HG03457 (cell line): ENCODE results near the gene RBM12.
"Not testable (repeated sequence)": the region's sequence is repeated elsewhere in the genome, so short reads cannot be mapped to it uniquely, and the experiment has no call there.

Experiments
- ATAC-seq: cut with Tn5 transposase; IDR thresholded peaks from one replicate; pipeline ENCODE4 v1.9.1; 2021; ENCODE audit warnings: moderate number of reproducible peaks; ENCODE audit not compliant: unreplicated experiment

The RBM12 gene

GRCh38 chr20:35698298-35699126, 33.8 kb upstream of the RBM12 start:
- ATAC-seq: no peak

DNA sequence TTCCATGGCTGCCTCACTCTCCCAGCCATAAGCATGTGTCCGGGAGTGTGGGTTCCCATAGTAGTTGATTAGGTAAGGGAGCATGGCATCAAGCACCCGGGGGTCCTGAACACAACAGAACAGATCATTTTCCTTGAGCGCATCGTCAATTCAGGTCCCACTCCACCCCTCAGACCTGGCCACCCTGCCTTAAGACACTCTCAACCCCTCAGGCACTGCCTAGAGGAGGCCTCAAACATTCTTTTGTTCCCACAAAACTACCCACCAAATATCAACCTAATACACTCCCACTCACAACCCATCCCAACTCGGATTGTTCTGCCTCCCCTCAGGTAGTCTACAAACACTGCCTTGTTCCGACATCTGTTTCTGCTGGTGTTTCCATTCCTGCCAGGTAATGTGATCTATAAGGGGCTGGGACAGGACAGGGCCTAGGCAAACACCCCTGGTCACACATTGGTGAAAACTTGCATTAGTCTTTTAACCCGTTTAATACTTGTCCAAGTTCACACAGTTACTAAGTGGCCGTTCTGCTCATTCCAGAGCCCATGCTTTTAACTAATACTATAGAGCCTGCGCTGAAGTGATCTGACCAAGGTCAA, 33.1 kb upstream of the RBM12 start:
- no peak for ATAC-seq

DNA sequence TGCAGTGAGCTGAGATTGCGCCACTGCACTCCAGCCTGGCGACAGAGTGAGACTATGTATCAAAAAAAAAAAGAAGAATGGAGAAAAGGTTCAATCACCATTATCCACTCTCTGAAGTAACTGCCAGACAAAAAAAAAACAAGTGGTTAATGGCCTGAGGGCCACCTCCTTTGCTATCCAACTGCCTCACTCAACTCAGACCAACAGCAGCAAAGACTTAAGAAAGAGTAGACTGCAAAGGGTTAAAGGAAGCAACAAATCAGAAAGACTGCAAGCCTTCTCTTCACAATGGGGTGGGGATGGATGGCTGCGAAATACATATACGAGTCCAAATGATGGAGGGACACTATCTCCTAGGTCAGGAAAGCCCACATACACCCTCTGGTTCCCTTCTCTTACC, 31.3 kb upstream of the RBM12 start:
- no peak for ATAC-seq

- no peak for ATAC-seq
Measured at GRCh38 chr20:35695245-35695749, 30.6 kb upstream of the RBM12 start.

GRCh38 chr20:35690265-35690664, 25.6 kb upstream of the RBM12 start:
- ATAC-seq: no peak

- ATAC-seq: not testable (repeated sequence)
Measured at GRCh38 chr20:35686872-35687271, 22.2 kb upstream of the RBM12 start.

GRCh38 chr20:35685368-35685767, 20.7 kb upstream of the RBM12 start:
- not testable (repeated sequence) for ATAC-seq

GRCh38 chr20:35681960-35682359, 17.3 kb upstream of the RBM12 start:
- no peak for ATAC-seq

DNA sequence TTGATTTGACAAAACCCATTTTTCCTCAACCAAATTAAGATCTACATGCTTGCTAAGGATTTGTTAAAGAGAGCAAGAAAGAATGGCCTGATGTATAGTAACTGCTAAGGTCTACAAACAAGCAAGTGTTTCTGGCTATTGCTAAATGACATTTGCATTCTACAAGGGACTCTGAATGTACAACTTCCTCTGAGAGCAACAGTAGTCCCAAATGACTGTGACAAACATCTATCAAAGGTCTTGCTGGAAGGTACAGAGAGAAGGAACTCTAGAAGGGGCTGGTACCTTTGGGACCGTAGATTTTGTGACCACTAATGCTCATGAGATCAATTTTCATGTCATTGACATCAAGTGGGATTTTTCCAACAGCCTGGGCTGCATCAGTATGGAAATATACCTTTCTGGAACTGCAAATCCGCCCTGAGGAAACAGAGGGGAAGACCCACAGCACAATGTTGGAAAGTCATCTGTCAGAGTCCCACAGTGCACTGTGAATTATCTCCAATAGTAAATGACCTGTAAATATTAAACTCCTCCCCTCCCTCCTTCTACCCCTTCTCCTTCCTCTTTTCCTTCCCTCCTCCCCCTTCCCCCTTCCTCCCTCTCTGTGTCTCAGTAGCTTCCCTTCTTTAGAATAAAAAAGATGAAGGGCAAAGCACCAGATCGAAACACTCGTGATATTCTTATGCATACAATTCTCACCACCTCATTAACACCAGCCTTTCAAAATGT, 15.9 kb upstream of the RBM12 start:
- ATAC-seq: no peak

DNA sequence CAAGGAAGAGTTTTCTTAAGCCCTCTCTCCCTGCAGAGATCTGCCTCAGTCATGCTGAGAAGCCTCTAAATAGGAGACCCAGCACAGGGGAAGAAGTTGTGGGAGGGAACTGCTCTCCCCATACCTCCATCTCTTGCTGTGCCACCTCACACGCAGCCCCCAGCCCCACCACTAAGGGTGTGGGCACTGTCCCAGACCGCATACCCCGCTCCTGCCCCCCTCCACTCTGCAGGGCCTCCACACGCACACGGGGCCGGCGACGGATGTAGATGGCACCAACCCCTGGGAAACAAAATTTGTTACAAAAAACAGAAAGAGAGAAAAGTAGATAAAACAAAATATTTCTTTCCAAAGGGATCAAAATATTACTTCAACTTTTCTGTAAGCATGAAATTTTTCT, 10.2 kb upstream of the RBM12 start:
- ATAC-seq: no peak

- ATAC-seq: no peak
Measured at GRCh38 chr20:35673884-35674283, 9.2 kb upstream of the RBM12 start.

DNA sequence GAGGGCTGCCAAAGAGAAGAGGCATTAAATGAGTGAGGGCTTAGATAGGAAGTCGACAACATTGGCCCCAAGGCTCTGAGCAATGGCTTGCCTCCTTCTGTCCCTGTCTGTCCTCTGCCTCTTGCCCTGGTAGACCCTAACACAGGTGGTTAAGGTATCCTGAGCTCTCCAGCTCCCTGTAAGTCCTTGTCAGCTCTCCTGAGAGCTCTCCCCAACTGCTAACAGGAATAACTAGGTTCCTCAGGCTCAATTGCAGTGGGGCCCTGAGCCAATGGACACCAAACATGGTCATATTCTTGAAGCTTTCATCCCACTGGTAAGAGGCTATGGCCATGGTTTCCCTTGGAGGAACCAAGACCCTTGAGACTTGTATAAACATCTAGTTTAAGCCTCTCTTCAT, 5.0 kb upstream of the RBM12 start:
- no peak for ATAC-seq

- no peak for ATAC-seq
Measured at GRCh38 chr20:35669221-35669620, 4.5 kb upstream of the RBM12 start.

GRCh38 chr20:35665949-35666288, 1.2 kb upstream of the RBM12 start:
- no peak for ATAC-seq

DNA sequence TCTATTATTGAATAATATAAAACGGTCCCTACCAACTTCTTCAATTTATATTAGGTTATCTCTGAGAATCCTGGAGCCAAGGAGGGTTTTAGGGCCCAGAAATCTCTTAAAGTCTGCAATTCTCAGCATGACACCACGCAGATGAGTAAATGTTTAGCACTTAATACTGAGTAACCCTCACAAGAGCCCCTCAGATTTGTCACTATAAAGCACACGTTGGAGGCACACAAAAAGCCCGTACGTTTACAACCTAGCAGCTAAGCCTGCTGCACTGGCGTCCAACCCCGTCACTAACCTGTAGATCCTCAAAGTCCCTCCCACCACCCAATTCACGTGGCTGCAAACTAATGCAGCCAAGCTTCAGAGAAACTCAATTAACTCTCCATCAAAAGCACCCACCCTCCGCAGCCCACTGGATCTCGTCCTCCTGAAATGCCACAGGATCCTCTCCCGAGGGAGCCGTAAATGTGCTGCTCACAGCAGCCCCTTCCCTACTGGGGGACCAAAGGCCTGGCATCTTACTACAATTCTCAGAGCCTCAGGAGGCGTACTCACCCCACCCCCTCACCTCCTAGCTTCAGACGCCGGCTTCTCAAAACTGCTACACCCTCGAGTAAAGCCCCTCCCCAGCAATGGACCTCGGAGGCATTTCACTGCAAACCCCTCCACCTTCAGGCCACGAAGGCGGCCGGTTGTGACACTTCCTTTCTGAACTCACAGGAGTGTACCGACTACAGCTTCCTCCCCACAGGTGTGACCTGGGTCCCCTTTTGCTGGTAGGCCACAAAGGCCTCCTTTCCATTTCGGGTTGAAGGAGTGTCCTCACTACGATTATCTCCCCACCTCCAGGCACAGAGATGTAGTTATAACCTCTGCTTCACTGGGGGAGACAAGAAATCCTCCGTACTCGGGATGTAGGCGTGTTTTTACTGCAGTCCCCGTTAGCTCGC, 909 bp downstream of the RBM12 start:
- ATAC-seq: peak; percentile 21

DNA sequence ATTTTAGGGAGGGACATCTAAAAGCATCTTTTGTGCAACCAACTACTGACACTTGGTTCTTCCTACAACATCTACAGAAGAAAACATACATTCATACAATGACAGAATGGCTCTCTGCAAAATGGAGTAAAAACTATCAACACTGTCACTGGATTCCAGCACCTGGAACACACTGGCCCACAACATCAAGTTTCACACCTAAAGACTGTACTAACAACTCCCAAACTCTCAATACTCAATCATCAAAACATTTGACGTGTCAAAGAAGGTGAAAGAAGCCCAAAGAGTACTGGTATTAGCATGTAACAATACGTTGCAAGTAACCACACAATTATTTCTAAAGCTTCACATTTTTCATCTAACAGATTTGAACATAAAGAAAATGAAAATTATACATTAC, 2.1 kb downstream of the RBM12 start:
- no peak for ATAC-seq

DNA sequence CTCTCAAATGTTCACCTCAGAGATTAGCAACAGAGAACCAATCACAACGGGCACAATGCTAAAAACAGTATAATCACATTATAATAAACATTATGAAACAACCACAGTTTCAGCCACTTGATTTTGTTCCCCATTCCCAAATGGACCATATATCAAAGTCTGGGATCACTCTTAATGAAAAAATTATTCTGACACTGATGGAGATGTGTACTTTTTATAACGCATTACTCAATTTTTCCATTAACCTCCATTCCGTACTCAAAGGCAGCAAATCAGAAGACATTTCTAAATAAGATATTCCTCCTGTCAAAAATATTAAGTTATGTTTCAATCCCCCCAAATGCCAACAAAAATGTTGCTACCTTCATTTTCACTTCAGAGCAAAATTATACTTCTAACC, 2.8 kb downstream of the RBM12 start:
- ATAC-seq: no peak

- no peak for ATAC-seq
Measured at GRCh38 chr20:35661053-35661452, 3.6 kb downstream of the RBM12 start.

DNA sequence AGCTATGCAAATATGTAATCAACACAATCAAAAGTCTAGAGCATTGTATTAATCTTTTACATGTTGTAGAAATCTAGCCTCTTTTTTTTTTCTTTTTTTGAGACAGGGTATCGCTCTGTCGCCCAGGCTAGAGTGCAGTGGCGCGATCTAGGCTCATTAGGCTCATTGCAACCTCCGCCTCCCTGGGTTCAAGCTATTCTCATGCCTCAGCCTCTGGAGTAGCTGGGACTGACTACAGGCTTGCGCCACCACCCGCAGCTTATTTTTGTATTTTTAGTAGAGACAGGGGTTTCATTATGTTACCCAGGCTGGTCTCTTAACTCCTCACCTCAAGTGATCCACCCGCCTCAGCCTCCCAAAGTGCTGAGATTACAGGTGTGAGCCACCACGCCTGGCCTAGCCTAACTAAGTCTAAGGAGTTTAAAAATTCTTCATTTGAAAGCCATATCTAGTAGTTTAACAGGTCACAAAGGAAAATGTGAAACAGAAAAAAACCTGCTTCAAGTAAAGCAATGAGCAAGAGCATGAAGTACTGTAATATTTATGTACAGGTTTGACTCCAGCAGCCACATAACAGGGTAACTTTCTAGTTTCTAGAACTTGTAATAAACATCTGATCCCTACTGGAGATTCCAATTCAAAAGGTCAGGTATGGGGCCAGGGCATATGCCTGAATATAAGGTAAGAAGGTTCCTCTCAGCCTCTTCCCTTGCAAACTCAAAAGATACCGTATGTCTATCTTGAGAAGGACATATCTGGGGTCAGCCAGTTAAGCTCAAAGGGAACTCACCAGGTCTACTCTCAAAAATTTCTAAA, 4.4 kb downstream of the RBM12 start:
- ATAC-seq: no peak

- ATAC-seq: no peak
Measured at GRCh38 chr20:35657271-35657670, 7.4 kb downstream of the RBM12 start.
